IMR-90 (cell line): ENCODE results near the gene POLR1G. TPM values are rescaled to one million over a fixed set of nuclear protein-coding genes. Genes with fewer than 3 reads are reported as not detected.

Experiments used
- ATAC-seq: fragments of 200-7000 bp; cut with Tn5 transposase; 2 replicates; pipeline ENCODE4 v1.9.1; 2020; ENCODE audit warnings: low read depth, mild to moderate bottlenecking, moderate library complexity
- BruUV-seq: library from RNA; stranded (reverse); fragments of 400-500 nt; replicated peaks from 2 replicates; lab custom pipeline; 2021; lab: Mats Ljungman, UMichigan
- CTCF ChIA-PET: fragments of 300-600 bp; formaldehyde crosslinking; extraction: SDS; loops from one replicate; lab custom pipeline; 2021; ENCODE audit warnings: antibody characterized with exemption; lab: Yijun Ruan, JAX
- POLR2A ChIA-PET: fragments of 300-600 bp; sonication (Branson Sonifier 250); formaldehyde crosslinking; loops from one replicate; lab custom pipeline; 2022; ENCODE audit warnings: antibody characterized with exemption; ENCODE audit not compliant: unreplicated experiment; lab: Charles Lee
- DNase-seq: peaks from one replicate; pipeline ENCODE4 v3.0.0; 2013
- H2AFZ ChIP-seq: replicated peaks from 2 replicates; pipeline ENCODE3; 2013; ENCODE audit warnings: low read length, mild to moderate bottlenecking; ENCODE audit not compliant: poor library complexity
- H2AK5ac ChIP-seq: 2 replicates; pipeline ENCODE4 v1.6.1; 2013; ENCODE audit warnings: low read depth, low read length, inconsistent platforms
- H2AK9ac ChIP-seq: replicated peaks from 2 replicates; pipeline ENCODE3; 2013; ENCODE audit warnings: mild to moderate bottlenecking, low read depth, low read length, moderate library complexity; ENCODE audit not compliant: poor library complexity
- H2BK120ac ChIP-seq: 2 replicates; pipeline ENCODE4 v1.6.1; 2013; ENCODE audit warnings: low read depth, low read length, inconsistent platforms
- H2BK15ac ChIP-seq: 3 replicates; pipeline ENCODE4 v1.6.1; 2013; ENCODE audit warnings: low read depth, low read length, inconsistent platforms
- H2BK20ac ChIP-seq: 2 replicates; pipeline ENCODE4 v1.6.1; 2013; ENCODE audit warnings: low read depth, mild to moderate bottlenecking, inconsistent platforms, low read length, moderate library complexity
- H2BK5ac ChIP-seq: 2 replicates; pipeline ENCODE4 v1.6.1; 2013; ENCODE audit warnings: mild to moderate bottlenecking, low read depth, low read length, inconsistent platforms; ENCODE audit not compliant: poor library complexity, severe bottlenecking
- H3K14ac ChIP-seq: replicated peaks from 2 replicates; pipeline ENCODE4 v1.6.1; 2013; ENCODE audit warnings: low read depth, low read length, inconsistent platforms
- H3K18ac ChIP-seq: 2 replicates; pipeline ENCODE4 v1.6.1; 2013; ENCODE audit warnings: low read depth, low read length, control low read depth
- H3K23ac ChIP-seq: 2 replicates; pipeline ENCODE4 v1.6.1; 2013; ENCODE audit warnings: low read depth, low read length, inconsistent platforms
- H3K27ac ChIP-seq: 2 replicates; pipeline ENCODE4 v1.5.1; 2013; ENCODE audit warnings: mild to moderate bottlenecking, control low read depth, low read length; ENCODE audit not compliant: insufficient read depth
- H3K27me3 ChIP-seq: 2 replicates; pipeline ENCODE4 v1.6.1; 2013; ENCODE audit warnings: low read length; ENCODE audit not compliant: control insufficient read depth, insufficient read depth
- H3K36me3 ChIP-seq: 2 replicates; pipeline ENCODE4 v1.6.1; 2013; ENCODE audit warnings: low read length, mixed read lengths; ENCODE audit not compliant: control insufficient read depth, insufficient read depth
- H3K4ac ChIP-seq: 2 replicates; pipeline ENCODE4 v1.6.1; 2013; ENCODE audit warnings: low read depth, low read length, inconsistent platforms
- H3K4me1 ChIP-seq: 2 replicates; pipeline ENCODE4 v1.6.1; 2013; ENCODE audit warnings: low read length, mixed read lengths; ENCODE audit not compliant: control insufficient read depth, insufficient read depth
- H3K4me2 ChIP-seq: 2 replicates; pipeline ENCODE4 v1.6.1; 2013; ENCODE audit warnings: low read depth, mild to moderate bottlenecking, control low read depth, low read length, moderate library complexity
- H3K4me3 ChIP-seq: 2 replicates; pipeline ENCODE4 v1.5.1; 2013; ENCODE audit warnings: low read depth, mild to moderate bottlenecking, control low read depth, low read length, moderate library complexity; ENCODE audit not compliant: insufficient read depth
- H3K56ac ChIP-seq: 2 replicates; pipeline ENCODE4 v1.6.1; 2013; ENCODE audit warnings: low read length, inconsistent platforms; ENCODE audit not compliant: insufficient read depth; ENCODE audit errors: extremely low read depth
- H3K79me1 ChIP-seq, 2 experiments: 2 replicates each; pipeline ENCODE4 v1.6.1; 2013; ENCODE audit warnings: low read length in 2 of 2, inconsistent platforms in 1 of 2, low read depth in 1 of 2
- H3K9ac ChIP-seq: 2 replicates; pipeline ENCODE4 v1.6.1; 2013; ENCODE audit warnings: low read depth, low read length, control low read depth
- H3K9me1 ChIP-seq: 2 replicates; pipeline ENCODE4 v1.6.1; 2013; ENCODE audit warnings: low read length, inconsistent platforms; ENCODE audit not compliant: insufficient read depth
- H3K9me3 ChIP-seq: 2 replicates; pipeline ENCODE4 v1.6.1; 2013; ENCODE audit warnings: low read length; ENCODE audit not compliant: control insufficient read depth, insufficient read depth
- H4K20me1 ChIP-seq: 2 replicates; pipeline ENCODE4 v1.6.1; 2013; ENCODE audit warnings: low read length, inconsistent platforms; ENCODE audit not compliant: insufficient read depth
- H4K5ac ChIP-seq: 2 replicates; pipeline ENCODE4 v1.6.1; 2013; ENCODE audit warnings: mild to moderate bottlenecking, low read depth, low read length, control low read depth
- H4K8ac ChIP-seq, 2 experiments: 2 replicates each; pipeline ENCODE4 v1.6.1; 2013; ENCODE audit warnings: low read depth in 2 of 2, low read length in 2 of 2, control low read depth in 1 of 2, inconsistent platforms in 1 of 2
- H4K91ac ChIP-seq: 2 replicates; pipeline ENCODE4 v1.6.1; 2013; ENCODE audit warnings: low read depth, low read length, inconsistent platforms; ENCODE audit not compliant: insufficient read depth
- CEBPB ChIP-seq: IDR thresholded peaks from 2 replicates; pipeline ENCODE4 v1.6.1; 2012; ENCODE audit warnings: low read depth, low read length, improper control_type of control experiment
- POLR2A ChIP-seq: IDR thresholded peaks from 2 replicates; pipeline ENCODE4 v1.6.1; 2012; ENCODE audit warnings: mild to moderate bottlenecking, low read depth, low read length
- RCOR1 ChIP-seq: IDR thresholded peaks from 2 replicates; pipeline ENCODE4 v1.6.1; 2012; ENCODE audit warnings: mild to moderate bottlenecking, low read length, improper control_type of control experiment; ENCODE audit not compliant: insufficient replicate concordance
- RFX5 ChIP-seq: IDR thresholded peaks from 2 replicates; pipeline ENCODE4 v1.8.0; 2012; ENCODE audit warnings: low read depth, mild to moderate bottlenecking, low read length, moderate library complexity
- WGBS, 2 experiments: methylation state at CpG; one replicate each; pipeline versions ENCODE4 v1.1.5 to v1.1.7; 2013; ENCODE audit warnings: missing lambda C conversion rate in 2 of 2; ENCODE audit not compliant: insufficient read length in 1 of 2; ENCODE audit errors: extremely low coverage in 2 of 2; 5-methylcytosine and 5-hydroxymethylcytosine counted together
- dilution Hi-C: fragments of 300-500 bp; cut with HindIII; formaldehyde crosslinking; loops from one replicate; pipeline ENCODE4 v1.14.3; 2018; ENCODE audit warnings: low sequenced_read_pairs; ENCODE audit not compliant: unreplicated experiment
- in situ Hi-C: fragments of 300-500 bp; cut with MboI; formaldehyde crosslinking; loops from 3 replicates; pipeline ENCODE4 v1.14.3; 2019; ENCODE audit warnings: low sequenced_read_pairs, inconsistent platforms, mixed read lengths
- intact Hi-C: fragments of 100-400 bp; cut with micrococcal nuclease; formaldehyde crosslinking; loops from 2 replicates; pipeline ENCODE4 v1.10.0; 2022
- polyA plus RNA-seq, 3 experiments: library from polyadenylated mRNA; depleted of rRNA; stranded (reverse); fragments of >200 nt; gene quantifications; 2 replicates each; pipeline ENCODE4 v1.2.3, GENCODE V29; 2012; ENCODE audit warnings: low replicate concordance in 1 of 3
- total RNA-seq: library from RNA; depleted of rRNA; stranded (reverse); fragments of >200 nt; gene quantifications from 2 replicates; pipeline ENCODE4 v1.2.3, GENCODE V29; 2012
- TF ChIP-seq, protein P1 (sequence below): conservative IDR thresholded peaks from 2 replicates; pipeline ENCODE4 v1.5.1; 2012; ENCODE audit warnings: mild to moderate bottlenecking, low read depth, low read length, improper control_type of control experiment
- TF ChIP-seq, protein P2 (sequence below): fragments of 150-350 bp; IDR thresholded peaks from 2 replicates; pipeline ENCODE4 v1.6.1; 2017; ENCODE audit warnings: mild to moderate bottlenecking, antibody characterized with exemption, low read length, low read depth

Gene POLR1G
- total and polyA plus RNA-seq, 2 of the 4 experiments (the other 2 are of a cell fraction) = 8.0 to 12.5 TPM

DNA sequence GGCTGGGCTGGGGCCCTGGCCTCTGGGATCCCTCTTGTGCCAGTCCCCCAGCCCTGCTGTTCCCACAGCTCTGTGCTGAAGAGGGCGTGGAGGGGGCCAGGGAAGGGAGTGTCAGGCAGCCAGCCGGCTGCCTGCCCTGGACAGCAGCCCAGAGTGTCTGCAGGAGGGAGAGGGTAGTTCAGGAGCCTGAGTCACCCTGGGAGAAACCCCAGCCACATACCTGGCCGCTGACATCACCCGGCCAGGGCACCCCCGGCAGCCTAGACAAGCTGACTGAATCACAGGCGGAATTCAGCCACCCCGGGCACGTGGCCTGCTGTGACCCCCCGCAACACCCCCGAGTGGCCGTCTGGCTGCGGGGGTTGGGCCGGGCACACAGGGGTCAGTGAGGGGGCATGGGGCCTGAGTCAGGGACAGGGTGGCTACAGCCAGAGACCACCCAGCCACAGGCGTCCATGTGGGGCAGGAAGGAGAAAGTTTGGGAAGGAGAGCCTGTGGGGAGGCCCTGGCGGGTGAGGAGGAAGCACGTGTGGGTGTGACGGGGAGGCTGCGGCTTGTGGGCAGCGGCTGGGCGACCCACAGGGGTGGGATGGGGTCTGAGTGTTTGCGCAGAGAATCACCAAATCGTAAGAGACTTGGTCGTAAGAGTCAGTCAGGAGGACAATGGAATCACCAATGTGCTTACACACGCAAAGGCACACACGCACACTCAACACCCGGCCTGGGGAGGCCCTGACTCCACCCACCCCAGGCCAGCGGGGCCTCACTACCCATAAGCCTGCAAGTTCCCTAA is 49.5 kb downstream of the POLR1G start (continued):
- TF ChIP-seq, protein P1, sequence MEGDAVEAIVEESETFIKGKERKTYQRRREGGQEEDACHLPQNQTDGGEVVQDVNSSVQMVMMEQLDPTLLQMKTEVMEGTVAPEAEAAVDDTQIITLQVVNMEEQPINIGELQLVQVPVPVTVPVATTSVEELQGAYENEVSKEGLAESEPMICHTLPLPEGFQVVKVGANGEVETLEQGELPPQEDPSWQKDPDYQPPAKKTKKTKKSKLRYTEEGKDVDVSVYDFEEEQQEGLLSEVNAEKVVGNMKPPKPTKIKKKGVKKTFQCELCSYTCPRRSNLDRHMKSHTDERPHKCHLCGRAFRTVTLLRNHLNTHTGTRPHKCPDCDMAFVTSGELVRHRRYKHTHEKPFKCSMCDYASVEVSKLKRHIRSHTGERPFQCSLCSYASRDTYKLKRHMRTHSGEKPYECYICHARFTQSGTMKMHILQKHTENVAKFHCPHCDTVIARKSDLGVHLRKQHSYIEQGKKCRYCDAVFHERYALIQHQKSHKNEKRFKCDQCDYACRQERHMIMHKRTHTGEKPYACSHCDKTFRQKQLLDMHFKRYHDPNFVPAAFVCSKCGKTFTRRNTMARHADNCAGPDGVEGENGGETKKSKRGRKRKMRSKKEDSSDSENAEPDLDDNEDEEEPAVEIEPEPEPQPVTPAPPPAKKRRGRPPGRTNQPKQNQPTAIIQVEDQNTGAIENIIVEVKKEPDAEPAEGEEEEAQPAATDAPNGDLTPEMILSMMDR = no peak
- no peak for TF ChIP-seq RFX5

DNA sequence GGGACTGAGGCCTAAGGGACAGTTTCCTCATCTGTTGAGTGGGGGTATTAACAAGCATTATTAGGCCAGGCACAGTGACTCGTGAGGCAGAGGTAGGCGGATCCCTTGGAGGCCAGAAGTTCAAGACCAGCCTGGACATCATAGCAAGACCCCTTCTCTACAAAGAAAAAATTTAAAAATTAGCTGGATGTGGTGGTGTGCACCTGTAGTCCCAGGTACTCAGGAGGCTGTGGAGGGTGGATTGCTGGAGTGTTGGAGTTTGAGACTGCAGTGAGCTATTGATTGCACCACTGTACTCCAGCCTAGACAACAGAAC is 50.0 kb downstream of the POLR1G start:
- Histone ChIP-seq H4K5ac (no peak overlapping the region), H3K4me3 (no peak overlapping the region), H3K4me1 (peaks cover 10% of the 10 kb centered on the region), H2BK5ac (peak overlapping the region; percentile 71), H3K18ac (no peak overlapping the region), H2AK9ac (peak overlapping the region; percentile 82), H3K23ac (0 out of 2 replicates have a peak overlapping the region, but pooled peaks have one; percentile 44), H3K56ac (no peak overlapping the region), H3K27me3 (no peaks in the 10 kb centered on the region), H3K79me1 (peaks cover 0 to 14% of the 10 kb centered on the region in 2 experiments; a peak in 2 of 4 replicates), H4K91ac (peak overlapping the region; percentile 49; the same call in 1 of the 2 replicates), H2BK15ac (peak overlapping the region; percentile 43; the same call in 1 of the 3 replicates), H3K9ac (no peak overlapping the region), H3K4ac (peak overlapping the region; percentile 73), H3K36me3 (no peaks in the 10 kb centered on the region), H2AFZ (peak overlapping the region; percentile 74), H2BK120ac (peak overlapping the region; percentile 76), H2AK5ac (peak overlapping the region; percentile 71; the same call in 1 of the 2 replicates), H3K9me3 (no peaks in the 10 kb centered on the region), H4K8ac (no peak overlapping the region; a peak in 1 of 4 replicates), H3K14ac (no peak overlapping the region; the same call in 1 of the 2 replicates), H4K20me1 (peaks cover 8% of the 10 kb centered on the region), H3K27ac (peak overlapping the region; percentile 66), H3K4me2 (no peak overlapping the region; the same call in 1 of the 2 replicates), H3K9me1 (peaks cover 10% of the 10 kb centered on the region), H2BK20ac (no peak overlapping the region)
- no CpG with 5 or more reads among the region's 2 CpGs for WGBS, 2 experiments
- TF ChIP-seq POLR2A (peak; percentile 68), CEBPB (0 out of 2 replicates have a peak, but pooled peaks have one; percentile 7), RCOR1 (peak; percentile 45)
- TF ChIP-seq, protein P2, sequence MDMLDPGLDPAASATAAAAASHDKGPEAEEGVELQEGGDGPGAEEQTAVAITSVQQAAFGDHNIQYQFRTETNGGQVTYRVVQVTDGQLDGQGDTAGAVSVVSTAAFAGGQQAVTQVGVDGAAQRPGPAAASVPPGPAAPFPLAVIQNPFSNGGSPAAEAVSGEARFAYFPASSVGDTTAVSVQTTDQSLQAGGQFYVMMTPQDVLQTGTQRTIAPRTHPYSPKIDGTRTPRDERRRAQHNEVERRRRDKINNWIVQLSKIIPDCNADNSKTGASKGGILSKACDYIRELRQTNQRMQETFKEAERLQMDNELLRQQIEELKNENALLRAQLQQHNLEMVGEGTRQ = no peak
- CTCF ChIA-PET = interaction anchor here (0.6 kb wide), 1 partner anchor 16 kb away, joined by 3 read pairs; no protein-coding TSS in a partner anchor
- DNase-seq = no peak
- in situ Hi-C loops = no loop called here
- no TSS peak for BruUV-seq
- POLR2A ChIA-PET = interaction anchor here (0.6 kb wide), 1 partner anchor 34 kb away, joined by 17 read pairs; no protein-coding TSS in a partner anchor
- dilution Hi-C loops = no loop called here
- ATAC-seq = no peak
- intact Hi-C loops = no loop called here
